ACHN (cell line): ENCODE measurements around the gene ENAH.
"Not testable (repeated sequence)": the region's sequence is repeated elsewhere in the genome, so short reads cannot be mapped to it uniquely, and the experiment has no call there.

Experiments used
- DNase-seq: peaks from one replicate; pipeline ENCODE4 v3.0.0-alpha.2; 2015
- in situ Hi-C: cut with HindIII; loops from 2 replicates; pipeline ENCODE4 v1.10.0; 2017; ENCODE audit warnings: low sequenced_read_pairs, low pct_ligation_motif_present, low pct_unique_long_range_greater_than_20kb

Gene ENAH

DNA sequence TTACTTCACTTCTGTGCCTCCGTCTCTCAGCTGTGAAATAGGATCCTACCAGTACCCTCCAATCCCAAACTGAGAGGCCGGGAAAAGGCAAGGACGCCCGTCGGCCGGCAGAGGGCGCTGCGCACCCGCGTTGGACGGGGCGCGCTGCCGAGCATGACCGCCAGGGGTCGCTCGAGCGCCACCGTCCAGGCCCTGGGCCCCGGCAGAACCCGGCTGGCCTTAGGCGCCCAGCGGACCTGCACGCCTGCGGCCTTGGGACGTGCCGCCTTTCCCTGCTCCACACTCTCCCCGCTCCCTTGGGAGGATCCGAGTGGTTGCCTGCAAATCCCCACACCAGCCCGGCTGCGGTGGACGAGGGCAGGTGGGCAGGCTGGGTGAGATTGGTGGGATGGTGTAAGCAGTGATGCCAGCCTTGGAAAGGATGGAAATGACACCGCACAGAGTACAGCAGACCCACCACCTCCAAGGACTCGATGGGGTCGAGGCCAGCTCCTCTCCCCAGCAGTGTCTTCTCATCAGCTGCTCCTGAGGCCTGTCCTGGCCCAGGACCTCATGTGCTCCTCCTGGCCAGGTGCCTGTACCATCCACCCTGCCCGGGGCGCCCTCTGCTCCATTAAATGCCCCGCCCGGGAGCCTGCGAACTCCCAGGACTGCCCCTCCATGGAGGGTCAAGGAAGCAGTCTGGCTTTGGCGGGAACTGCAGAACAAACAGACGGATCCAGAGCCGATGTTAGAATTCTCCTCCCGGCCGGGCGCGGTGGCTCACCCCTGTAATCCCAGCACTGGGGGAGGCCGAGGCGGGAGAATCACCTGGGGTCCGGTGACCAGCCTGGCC is 177.7 kb downstream of the ENAH start:
- peak; percentile 59 for DNase-seq
- in situ Hi-C loops, result loop anchor here (25.0 kb wide), 2 partner anchors 312 to 512 kb away; partner anchors contain the start of genes SDE2 and SRP9

DNA sequence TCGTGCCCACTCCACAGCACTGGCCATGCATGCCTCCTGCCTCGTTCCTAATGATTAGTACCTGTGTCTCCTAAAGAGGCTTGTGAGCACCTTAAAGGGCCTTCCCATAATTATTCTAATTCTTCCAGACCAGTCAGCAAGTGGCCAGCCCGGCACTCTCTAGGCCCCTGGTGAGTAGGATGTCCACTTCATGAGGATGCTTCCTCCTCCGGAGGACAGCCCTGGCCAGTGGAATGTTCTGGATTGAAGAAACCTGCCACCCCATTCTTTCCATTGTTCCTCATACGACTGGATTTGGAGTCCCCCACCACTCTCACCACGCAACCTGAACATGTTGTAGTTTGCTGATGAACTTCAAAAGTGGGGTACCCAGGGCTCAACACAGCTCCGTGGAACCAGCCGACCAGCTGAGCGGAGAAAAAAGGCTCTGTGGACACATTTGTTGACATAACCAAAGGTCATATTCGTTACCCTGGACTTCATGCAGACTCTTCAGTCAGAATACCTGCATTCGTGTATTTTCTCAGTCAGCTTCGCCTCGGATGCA is 178.4 kb downstream of the ENAH start:
- in situ Hi-C loops, result no loop called here
- no peak for DNase-seq

DNA sequence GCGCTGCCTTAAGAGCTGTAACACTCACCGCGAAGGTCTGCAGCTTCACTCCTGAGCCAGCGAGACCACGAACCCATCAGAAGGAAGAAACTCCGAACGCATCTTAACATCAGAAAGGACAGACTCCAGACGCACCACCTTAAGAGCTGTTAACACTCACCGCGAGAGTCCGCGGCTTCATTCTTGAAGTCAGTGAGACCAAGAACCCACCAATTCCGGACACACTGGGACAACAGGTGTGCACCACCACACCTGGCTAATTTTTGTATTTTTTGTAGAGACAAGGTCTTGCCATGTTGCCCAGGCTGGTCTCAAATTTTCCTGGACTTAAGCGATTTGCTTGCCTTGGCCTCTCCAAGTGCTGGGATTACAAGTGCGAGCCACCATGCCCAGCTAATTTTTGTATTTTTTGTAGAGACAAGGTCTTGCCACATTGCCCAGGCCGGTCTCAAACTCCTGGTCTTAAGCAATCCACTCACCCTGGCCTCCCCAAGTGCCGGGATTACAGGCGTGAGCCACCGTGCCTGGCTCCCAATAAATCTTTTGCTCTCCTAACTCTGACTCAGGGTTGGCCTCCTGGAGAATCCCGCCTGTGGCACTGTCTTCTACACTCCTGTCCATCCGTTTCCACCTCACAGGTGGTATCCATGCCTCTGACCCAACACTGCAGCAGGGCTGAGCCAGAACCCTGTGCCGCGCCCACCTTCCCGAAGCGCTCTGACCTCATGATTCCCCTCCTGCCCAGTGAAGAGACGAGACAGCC is 179.1 kb downstream of the ENAH start:
- DNase-seq, in situ Hi-C loops: not testable (repeated sequence)

DNA sequence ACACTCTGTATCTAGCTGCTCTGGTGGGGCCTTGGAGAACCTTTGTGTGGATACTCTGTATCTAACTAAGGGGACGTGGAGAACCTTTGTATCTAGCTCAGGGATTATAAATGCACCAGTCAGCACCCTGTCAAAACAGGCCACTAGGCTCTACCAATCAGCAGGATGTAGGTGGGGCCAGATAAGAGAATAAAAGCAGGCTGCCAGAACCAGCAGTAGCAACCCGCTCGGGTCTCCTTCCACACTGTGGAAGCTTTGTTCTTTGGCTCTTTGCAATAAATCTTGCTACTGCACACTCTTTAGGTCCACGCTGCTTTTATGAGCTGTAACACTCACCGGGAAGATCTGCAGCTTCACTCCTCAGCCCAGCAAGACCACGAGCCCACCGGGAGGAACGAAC is 179.7 kb downstream of the ENAH start:
- in situ Hi-C loops, DNase-seq: not testable (repeated sequence)

DNA sequence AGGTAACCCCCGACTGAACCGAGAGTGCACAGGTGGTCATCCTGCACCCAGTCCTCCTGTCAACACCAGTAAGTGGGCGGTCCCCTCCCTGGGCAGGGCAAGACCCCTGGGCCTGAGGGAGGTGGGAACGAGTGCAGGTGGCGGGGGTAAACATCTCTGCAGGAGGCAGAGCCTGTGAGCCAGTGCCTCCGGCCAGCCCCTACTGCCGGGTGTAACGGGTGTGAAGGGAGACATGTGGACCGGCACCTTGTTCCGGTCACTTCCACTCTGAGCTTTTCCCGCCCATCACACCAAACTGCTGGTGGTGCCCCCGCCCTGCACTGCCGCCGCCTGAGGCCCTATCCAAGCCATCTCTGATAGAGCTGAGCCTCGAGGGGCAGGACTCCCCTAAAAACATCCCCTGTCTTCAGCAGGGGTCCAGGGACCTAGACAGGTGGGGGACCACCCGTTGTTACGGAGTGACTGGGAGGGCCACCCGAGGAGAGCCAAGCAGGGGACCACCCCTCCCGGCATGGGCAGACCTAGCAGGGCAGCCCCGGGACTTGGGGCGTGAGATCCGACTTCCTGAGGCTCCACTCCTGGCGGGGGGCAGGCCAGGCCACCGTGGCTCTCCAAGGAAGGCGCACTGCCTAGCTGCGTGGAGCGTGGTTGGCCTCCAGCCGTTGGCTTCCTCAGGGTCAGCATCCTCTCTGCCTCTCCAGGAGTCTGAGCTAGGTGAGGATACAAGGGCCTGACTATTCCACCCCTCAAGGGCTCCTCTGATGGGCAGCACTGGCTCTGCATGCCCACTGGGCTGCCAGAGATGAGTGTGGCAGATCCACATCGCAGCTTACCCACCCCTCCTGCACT is 181.2 kb downstream of the ENAH start:
- in situ Hi-C loops, result no loop called here
- DNase-seq, result no peak

DNA sequence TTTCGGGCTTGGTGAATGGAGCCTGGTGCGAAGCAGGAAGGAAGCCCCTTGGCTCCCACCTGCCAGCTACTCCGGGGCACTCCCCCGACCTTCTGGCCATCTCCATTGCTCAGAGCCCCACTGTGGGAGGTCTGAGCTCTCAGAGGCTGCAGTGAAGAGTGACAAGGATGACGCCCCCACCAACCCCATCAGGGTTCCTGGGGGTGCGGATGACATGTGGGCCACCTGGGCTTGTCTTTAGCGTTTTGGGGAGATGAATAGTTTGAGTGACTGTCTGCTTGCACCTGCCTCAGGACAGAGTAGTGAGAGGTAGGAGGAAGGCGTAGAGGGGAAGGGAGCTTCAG is 181.8 kb downstream of the ENAH start:
- in situ Hi-C loops, result no loop called here
- DNase-seq, result no peak

DNA sequence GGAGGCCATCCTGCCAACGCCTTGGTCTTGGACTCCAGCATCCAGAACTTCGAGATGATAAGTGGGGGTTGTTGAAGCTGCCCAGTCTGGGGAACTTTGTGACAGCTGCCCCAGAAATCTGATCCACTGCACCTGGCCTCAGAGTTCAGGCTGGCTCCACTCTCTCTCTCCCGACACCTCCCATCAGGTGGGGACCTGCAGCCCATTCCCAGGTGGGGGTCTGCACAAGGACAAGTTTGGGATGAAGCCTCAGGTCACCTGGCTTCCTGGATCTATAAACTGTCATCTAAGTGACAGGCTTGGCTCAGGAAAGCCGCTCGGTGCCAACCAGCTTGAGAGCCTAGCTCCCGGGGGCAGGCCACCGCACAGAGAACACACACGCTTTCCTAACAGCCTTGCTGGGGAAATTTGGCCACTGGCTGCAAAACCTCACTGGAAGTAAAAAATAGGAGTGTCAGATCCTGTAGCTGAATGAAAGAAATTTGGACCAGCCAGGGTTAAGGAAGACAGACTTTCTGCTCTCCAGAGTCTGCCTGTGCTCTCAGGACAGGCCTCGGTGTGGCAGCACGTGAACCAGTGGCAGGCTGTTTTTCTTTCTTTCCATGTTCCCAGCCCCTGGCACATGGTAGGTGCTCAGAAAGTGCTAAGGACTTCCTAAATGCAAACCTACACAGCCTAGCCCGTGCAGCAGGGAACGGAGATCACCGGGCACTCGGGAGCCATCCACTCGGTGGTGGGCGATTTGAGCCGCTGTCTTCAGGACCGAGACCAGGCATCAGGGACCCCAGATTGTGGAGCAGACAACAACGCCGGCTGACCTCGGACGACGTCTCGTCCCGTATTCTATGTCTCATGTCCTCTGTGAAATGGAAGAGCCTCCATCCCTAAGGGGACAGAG is 182.5 kb downstream of the ENAH start:
- no peak for DNase-seq
- in situ Hi-C loops, result no loop called here

DNA sequence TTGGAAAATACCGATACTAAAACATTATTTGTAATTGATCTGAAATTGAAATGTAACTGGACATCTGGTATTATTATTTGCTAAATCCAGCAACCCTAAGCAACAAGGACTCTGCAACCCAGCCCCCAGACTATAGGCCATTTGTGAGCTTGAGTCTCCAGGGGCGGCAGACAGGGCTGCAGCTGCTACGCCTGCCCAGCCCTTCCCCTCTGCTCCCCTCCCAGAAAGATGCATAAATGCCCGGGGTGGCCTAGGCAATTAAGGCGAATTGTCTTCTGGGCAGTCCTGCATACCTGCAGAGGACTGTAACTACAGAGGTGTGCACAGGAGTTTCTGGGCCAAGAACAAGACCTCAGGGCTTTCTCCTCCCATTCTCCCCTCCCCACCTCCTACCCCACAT is 183.9 kb downstream of the ENAH start:
- in situ Hi-C loops, result no loop called here
- no peak for DNase-seq

DNA sequence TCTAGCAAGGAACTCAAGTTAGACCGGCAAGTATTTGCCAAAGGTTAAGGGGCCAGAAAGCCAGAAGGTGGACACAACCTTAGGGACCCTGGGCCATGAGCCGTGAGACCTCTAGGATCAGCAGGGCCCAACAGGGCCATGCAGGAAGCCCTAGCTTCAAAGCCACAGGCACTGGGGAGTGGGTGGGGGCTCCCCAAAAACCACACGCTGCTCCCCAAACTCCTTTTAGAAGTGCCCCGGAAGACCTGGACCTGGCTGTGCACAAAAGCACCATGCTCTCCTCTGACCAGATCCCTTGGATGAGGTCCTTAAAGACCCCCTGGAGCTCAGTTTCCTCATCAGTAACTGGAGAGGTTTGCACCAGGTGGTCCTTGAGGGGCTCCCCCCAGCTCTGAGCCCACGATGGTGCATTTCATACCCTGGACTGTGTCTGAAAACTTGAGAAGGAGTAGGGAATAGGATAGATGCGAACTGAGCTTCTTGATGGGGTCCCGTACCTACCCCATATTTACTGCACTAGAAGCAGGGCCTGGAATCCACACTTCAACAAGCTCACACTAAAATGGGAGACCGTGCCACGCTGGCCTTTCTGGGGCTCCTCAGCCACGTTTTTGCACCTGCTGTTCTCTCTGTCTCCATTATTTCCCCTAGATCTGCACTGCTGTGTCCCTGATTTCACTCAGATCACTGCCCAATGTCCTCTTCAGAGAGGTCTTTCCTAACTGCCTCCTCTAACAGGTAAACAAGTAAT is 184.5 kb downstream of the ENAH start:
- in situ Hi-C loops, result no loop called here
- DNase-seq, result no peak

DNA sequence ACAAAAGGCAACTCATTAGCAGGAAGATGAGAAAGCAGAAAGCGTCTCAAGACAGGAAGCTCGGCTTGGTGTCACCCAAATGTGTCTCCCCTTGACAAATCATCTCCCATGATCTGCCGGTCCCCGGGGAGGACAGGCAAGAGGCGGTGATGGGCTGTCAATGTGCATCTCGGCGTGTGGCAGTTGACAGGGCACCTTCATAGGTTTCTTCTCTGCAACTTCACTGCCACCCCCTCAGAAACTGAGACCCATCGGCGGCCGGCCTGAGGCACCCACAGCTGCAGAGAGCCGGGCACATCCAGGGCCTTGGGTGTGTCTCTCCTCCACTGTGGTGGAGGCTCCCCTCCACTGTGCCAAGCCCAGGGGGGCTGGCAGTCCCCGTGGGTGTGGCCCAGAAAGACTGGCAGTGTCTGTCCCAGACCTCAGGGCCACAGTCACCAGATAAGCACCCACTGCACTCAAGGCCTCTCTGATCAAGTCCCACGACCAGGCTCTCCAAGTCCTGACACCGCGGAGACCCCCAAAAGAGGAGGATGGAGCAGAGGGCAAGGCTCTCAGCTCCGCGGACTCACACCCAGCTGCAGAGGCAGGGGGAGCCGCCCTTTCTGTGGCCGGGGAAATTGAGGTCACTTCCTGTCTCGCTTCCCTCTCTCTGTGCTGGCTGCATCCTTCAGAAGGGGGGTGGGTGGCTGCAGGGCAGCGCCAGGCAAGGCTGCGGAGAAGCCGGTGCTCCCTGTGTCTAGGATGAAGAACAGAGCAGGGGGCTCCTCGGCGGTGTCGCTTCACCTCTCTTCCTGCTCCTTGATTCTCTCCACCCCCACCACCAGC is 185.5 kb downstream of the ENAH start:
- DNase-seq, result no peak
- in situ Hi-C loops, result no loop called here

DNA sequence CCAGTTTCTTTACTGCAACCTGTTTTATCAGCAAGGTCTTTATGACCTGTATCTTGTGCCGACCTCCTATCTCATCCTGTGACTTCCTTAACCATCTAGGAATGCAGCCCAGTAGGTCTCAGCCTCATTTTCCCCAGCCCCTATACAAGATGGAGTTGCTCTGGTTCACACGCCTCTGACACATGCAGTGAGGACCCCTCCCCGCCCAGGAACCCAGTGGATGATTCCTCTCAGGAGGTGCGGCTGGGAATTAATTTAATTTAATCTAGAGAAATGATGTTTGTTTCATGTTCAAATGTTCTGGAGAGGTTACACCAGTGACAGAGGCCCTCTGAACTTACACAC is 186.1 kb downstream of the ENAH start:
- no peak for DNase-seq
- in situ Hi-C loops, result no loop called here

DNA sequence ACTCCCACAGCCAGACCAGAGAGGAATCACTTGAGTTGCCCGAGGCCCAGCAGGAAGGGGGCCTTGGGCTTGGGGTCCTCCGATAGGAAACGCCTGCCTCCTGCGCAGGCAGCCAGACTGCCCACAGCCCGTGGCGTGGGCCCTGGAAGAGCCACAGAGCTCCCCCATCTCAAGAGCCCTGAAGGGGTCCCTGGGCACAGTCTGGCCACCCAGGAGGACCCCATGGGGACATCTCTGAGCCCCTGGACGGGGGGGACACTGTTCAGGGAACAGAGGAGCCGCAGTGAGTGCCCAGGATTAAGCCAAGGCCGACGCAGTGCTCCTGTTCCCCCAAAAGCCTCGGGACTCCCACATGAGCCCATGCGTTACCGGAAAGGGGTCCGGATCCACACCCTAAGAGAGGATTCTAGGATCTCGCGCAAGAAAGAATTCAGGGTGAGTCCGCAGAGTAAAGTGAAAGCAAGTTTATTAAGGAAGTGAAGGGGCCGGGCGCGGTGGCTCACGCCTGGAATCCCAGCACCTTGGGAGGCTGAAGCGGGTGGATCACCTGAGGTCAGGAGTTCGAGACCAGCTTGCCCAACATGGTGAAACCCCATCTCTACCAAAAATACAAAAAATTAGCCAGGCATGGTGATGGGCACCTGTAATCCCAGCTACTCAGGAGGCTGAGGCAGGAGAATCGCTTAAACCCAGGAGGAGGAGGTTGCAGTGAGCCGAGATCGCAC is 187.0 kb downstream of the ENAH start:
- in situ Hi-C loops, result no loop called here

DNA sequence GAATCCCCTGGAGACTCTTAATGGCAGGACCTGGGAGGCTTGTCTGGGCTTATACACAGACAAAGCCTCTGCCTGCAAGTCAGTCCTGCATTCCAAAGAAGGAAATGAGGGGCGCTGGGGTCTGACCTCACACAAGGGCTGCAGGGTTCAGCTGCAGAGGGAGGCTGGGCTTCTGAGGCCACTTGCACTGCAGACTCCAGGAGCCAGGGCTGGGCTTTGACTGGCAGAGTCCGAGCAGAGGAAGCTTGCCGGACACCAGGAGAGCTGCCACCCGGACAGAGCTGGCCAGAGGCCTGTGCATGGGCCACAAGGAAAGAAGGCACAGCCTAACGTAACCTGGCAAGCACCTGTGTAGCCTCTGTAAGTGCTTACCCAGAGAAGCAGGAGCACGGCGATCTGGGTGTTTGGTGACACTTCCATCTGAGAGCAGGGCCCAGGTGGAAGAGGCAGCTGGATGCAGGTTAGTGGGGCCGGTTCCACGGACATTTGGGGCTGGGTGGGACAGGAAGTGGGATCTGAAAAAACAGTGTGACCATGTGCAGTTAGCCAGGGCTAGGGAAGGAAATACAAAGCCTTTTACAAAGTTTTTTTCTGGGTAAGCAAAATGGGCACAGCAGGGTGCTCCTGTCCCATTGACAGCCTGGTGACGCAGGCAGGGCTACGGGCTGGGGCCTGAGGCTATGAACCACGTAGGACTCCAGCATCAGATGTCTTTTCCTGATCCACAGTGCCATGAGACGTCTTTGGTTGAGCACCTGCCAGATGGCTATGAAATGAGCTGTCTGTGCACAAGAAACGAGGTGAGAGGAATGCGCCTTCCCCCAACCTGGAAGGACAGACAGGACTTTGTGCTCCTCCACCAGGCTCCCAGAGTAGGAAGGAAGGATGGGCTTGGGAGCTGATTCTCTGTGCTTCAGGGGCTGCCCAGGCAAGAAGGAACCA is 187.8 kb downstream of the ENAH start:
- in situ Hi-C loops, result no loop called here
- DNase-seq, result no peak

More for the DNA sequence above, 187.0 kb downstream of the ENAH start:
- no peak for DNase-seq

DNA sequence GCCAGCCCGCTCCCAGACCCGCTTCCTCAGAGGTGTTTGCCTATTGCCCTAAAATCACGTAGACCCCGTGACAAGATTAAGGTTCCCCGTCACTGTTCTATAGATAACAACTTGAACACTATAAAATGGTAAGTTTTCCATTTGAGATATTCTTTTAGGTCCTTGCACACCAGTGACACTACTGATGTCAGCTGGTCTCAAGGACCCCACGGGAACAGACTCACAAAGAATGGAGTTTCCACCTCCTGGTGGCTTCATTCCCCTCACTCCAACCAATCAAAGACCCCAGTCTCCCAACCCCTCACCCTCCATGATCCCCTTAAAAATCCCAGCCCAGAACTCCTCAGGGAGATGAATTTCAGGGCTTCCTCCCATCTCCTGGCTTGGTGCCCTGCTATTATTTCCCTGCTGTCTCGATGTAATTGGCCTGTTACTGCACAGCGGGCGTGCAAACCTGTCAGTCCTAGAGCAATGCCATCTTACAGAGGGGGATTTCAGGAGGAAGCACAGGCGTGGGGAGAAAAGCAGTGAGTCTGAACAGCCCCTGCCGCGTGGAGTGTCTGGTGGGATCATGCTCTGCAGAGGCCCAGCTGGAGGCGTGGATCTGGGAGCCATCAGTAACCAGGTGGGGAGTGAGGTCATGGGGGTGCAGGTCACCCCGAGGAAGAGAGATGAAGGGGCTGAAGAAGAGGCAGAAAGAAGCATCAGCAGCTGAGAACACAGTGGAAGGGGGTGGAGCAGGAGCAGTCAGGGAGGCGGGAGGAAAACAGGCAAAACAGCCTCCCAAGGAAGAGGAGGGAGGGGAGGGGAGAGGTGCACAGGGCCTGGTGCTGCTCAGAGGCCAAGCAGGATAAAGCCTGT is 190.0 kb downstream of the ENAH start:
- in situ Hi-C loops, result no loop called here
- DNase-seq, result no peak
